H1 (cell line): ENCODE data around the gene STX16. TPM values are rescaled to one million over a fixed set of nuclear protein-coding genes. Genes with fewer than 3 reads are reported as not detected.

ENCODE experiments used
- ASH2L ChIP-seq: fragments of 200-600, 300-600 bp; sonication (generic); IDR thresholded peaks from one replicate; pipeline ENCODE4 v1.7.1; 2017; ENCODE audit warnings: low read length
- BRCA1 ChIP-seq: IDR thresholded peaks from 2 replicates; pipeline ENCODE4 v1.6.1; 2012; ENCODE audit warnings: low read depth, low read length, improper control_type of control experiment
- CREB1 ChIP-seq: IDR thresholded peaks from 2 replicates; pipeline ENCODE4 v1.6.1; 2012; ENCODE audit warnings: inconsistent platforms
- EP300 ChIP-seq, 2 experiments: IDR thresholded peaks; 1 replicate in 1 of 2; 2 replicates in 1 of 2; pipeline ENCODE4 v1.6.1; 2011 to 2012; ENCODE audit warnings: low read depth in 2 of 2, low read length in 2 of 2, mild to moderate bottlenecking in 2 of 2, borderline replicate concordance in 1 of 2, inconsistent platforms in 1 of 2, moderate library complexity in 1 of 2
- GTF2F1 ChIP-seq: IDR thresholded peaks from 2 replicates; pipeline ENCODE4 v1.6.1; 2012; ENCODE audit warnings: low read depth, low read length, improper control_type of control experiment, borderline replicate concordance
- KDM4A ChIP-seq: IDR thresholded peaks from one replicate; pipeline ENCODE4 v1.7.1; 2012; ENCODE audit warnings: low read depth, mild to moderate bottlenecking, moderate library complexity, low read length, inconsistent platforms; ENCODE audit not compliant: severe bottlenecking
- TCF12 ChIP-seq: IDR thresholded peaks from 2 replicates; pipeline ENCODE4 v1.6.1; 2011; ENCODE audit warnings: low read depth, mild to moderate bottlenecking, low read length
- ZNF274 ChIP-seq: IDR thresholded peaks from 2 replicates; pipeline ENCODE4 v1.7.0; 2012; ENCODE audit warnings: low read length, borderline replicate concordance; ENCODE audit errors: extremely low read depth
- polyA plus RNA-seq, 7 experiments: library from polyadenylated mRNA; depleted of rRNA in 3 of 7; stranded (reverse) in 5 of 7; unstranded in 2 of 7; fragments of >200 nt in 5 of 7; fragments of 200-250 nt in 2 of 7; gene quantifications; 1 replicate in 5 of 7; 2 replicates in 1 of 7; 4 replicates in 1 of 7; pipeline versions ENCODE4 v1.2.1 to v1.2.3, GENCODE V29; 2011 to 2013; ENCODE audit warnings: missing spikeins in 2 of 7, mixed read lengths in 2 of 7
- total RNA-seq: library from RNA; stranded (reverse); fragmentation: NEBNext Ultra II Directional; extraction: Animal tissue kit (Norgen Biotek cat#: 25700); gene quantifications from 2 replicates; pipeline ENCODE4 v1.2.1, GENCODE V29; 2021

Gene STX16
- total and polyA plus RNA-seq, 2 of the 8 experiments (the other 6 are each of a cell fraction or from before 2014, with no cell fraction given), result 45.2 to 61.6 TPM

DNA sequence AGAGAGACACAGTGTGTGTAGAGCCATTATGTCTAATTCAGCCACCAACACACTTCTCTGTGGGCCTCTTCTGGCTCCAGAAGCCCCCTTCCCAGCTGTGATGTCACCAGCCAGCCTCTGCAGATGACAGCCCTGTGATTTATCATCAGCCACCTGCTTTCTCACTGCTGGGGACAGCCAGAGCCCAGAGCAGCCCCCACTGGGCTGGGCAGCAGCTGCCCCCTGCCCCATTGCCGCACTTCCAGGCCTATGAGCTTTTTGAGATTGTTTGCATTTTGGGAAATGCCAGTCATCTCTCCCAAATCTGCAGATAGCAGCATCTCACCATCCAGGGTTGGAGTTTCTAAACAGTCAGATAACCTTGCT, 21.9 kb upstream of the STX16 start (continued):
- TF ChIP-seq BRCA1 (no peak), KDM4A (no peak), GTF2F1 (no peak), TCF12 (no peak), ZNF274 (no peak), EP300 (IDR thresholded peaks at IDR 0.05; ENCODE audit: borderline replicate concordance in 1 of 2, low read depth in 2 of 2, low read length in 2 of 2) (no peak), CREB1 (no peak), ASH2L (no peak)
